HG02588 (cell line): ENCODE measurements around the gene MED10.
A peak's percentile ranks its signal among the peaks of the same experiment; 100 is the strongest.

Experiments
- ATAC-seq: cut with Tn5 transposase; IDR thresholded peaks from one replicate; pipeline ENCODE4 v1.9.1; 2021; ENCODE audit warnings: mild to moderate bottlenecking, moderate library complexity; ENCODE audit not compliant: unreplicated experiment

MED10 gene

GRCh38 chr5:6399980-6400910 is 21.9 kb upstream of the MED10 start:
- ATAC-seq = no peak

- no peak for ATAC-seq
Observed at GRCh38 chr5:6398570-6399230, 20.4 kb upstream of the MED10 start.

- ATAC-seq = no peak
Observed at GRCh38 chr5:6397536-6398269, 19.4 kb upstream of the MED10 start.

- ATAC-seq = no peak
Observed at GRCh38 chr5:6396836-6397535, 18.6 kb upstream of the MED10 start.

GRCh38 chr5:6396043-6396442 is 17.7 kb upstream of the MED10 start:
- ATAC-seq = no peak

- ATAC-seq = no peak
Observed at GRCh38 chr5:6395621-6396020, 17.3 kb upstream of the MED10 start.

GRCh38 chr5:6395102-6395445 is 16.7 kb upstream of the MED10 start:
- ATAC-seq = no peak

- no peak for ATAC-seq
Observed at GRCh38 chr5:6394429-6395101, 16.2 kb upstream of the MED10 start.

GRCh38 chr5:6393596-6394194 is 15.3 kb upstream of the MED10 start:
- ATAC-seq = no peak

GRCh38 chr5:6392561-6392960 is 14.2 kb upstream of the MED10 start:
- no peak for ATAC-seq

- ATAC-seq = no peak
Observed at GRCh38 chr5:6391151-6391550, 12.8 kb upstream of the MED10 start.

- ATAC-seq = no peak
Observed at GRCh38 chr5:6389946-6390530, 11.7 kb upstream of the MED10 start.

GRCh38 chr5:6389397-6389796 is 11.1 kb upstream of the MED10 start:
- no peak for ATAC-seq

- no peak for ATAC-seq
Observed at GRCh38 chr5:6387970-6388369, 9.6 kb upstream of the MED10 start.

- ATAC-seq = no peak
Observed at GRCh38 chr5:6386271-6386670, 7.9 kb upstream of the MED10 start.

- no peak for ATAC-seq
Observed at GRCh38 chr5:6384856-6385255, 6.5 kb upstream of the MED10 start.

- ATAC-seq = no peak
Observed at GRCh38 chr5:6383376-6383775, 5.0 kb upstream of the MED10 start.

GRCh38 chr5:6379246-6379645 is 899 bp upstream of the MED10 start:
- ATAC-seq = no peak

GRCh38 chr5:6378766-6379103 is 388 bp upstream of the MED10 start:
- ATAC-seq = peak; percentile 14

- no peak for ATAC-seq
Observed at GRCh38 chr5:6377582-6377904, 804 bp downstream of the MED10 start.
